HepG2 (cell line): ENCODE results near the gene DIS3L2. TPM values are rescaled to one million over a fixed set of nuclear protein-coding genes. Genes with fewer than 3 reads are reported as not detected.

ENCODE experiments used
- CREM ChIP-seq, 2 experiments: sonication (generic) in 1 of 2; formaldehyde crosslinking in 1 of 2; IDR thresholded peaks; 2 replicates each; pipeline versions ENCODE4 v1.4.0 to v1.6.1; 2016 to 2020; ENCODE audit warnings: antibody characterized with exemption in 1 of 2, mild to moderate bottlenecking in 1 of 2, missing genetic modification reagents in 1 of 2
- DNMT1 ChIP-seq: sonication (generic); formaldehyde crosslinking; IDR thresholded peaks from 2 replicates; pipeline ENCODE4 v1.5.1; 2020; ENCODE audit warnings: mild to moderate bottlenecking, missing genetic modification reagents
- HNRNPK ChIP-seq: fragments of 200-400 bp; formaldehyde crosslinking; IDR thresholded peaks from 2 replicates; pipeline ENCODE4 v1.6.1; 2018; ENCODE audit warnings: low read length, low read depth, moderate library complexity, mild to moderate bottlenecking; ENCODE audit not compliant: poor library complexity, severe bottlenecking
- JUND ChIP-seq: sonication (generic); formaldehyde crosslinking; IDR thresholded peaks from 2 replicates; pipeline ENCODE4 v1.8.0; 2022; ENCODE audit warnings: mild to moderate bottlenecking, missing genetic modification reagents
- MTF1 ChIP-seq: sonication (generic); formaldehyde crosslinking; IDR thresholded peaks from 2 replicates; pipeline ENCODE4 v1.5.0; 2020; ENCODE audit warnings: missing genetic modification reagents
- NR2F1 ChIP-seq, 2 experiments: fragments of 450-650 bp in 1 of 2; formaldehyde crosslinking in 1 of 2; IDR thresholded peaks; 2 replicates each; pipeline versions ENCODE4 v1.5.0 to v1.6.1; 2016 to 2020; ENCODE audit warnings: mild to moderate bottlenecking in 1 of 2, missing compliant biosample characterization in 1 of 2, missing genetic modification reagents in 1 of 2, moderate library complexity in 1 of 2
- PRMT3 ChIP-seq: sonication (generic); formaldehyde crosslinking; IDR thresholded peaks from 2 replicates; pipeline ENCODE4 v1.8.1; 2022; ENCODE audit warnings: low read depth, mild to moderate bottlenecking, moderate library complexity, missing genetic modification reagents, borderline replicate concordance
- ZNF274 ChIP-seq: sonication (generic); formaldehyde crosslinking; IDR thresholded peaks from 2 replicates; pipeline ENCODE4 v1.5.1; 2020; ENCODE audit warnings: mild to moderate bottlenecking, missing genetic modification reagents
- ZNF333 ChIP-seq: sonication (generic); formaldehyde crosslinking; IDR thresholded peaks from 2 replicates; pipeline ENCODE4 v1.4.0; 2020; ENCODE audit warnings: mild to moderate bottlenecking, missing genetic modification reagents, borderline replicate concordance
- ZNF556 ChIP-seq: sonication (generic); formaldehyde crosslinking; IDR thresholded peaks from 2 replicates; pipeline ENCODE4 v1.4.0; 2020; ENCODE audit warnings: mild to moderate bottlenecking, missing genetic modification reagents, borderline replicate concordance
- ZNF563 ChIP-seq: sonication (generic); formaldehyde crosslinking; IDR thresholded peaks from 2 replicates; pipeline ENCODE4 v1.8.0; 2022; ENCODE audit warnings: mild to moderate bottlenecking, moderate library complexity, missing genetic modification reagents
- ZNF850 ChIP-seq: sonication (generic); formaldehyde crosslinking; conservative IDR thresholded peaks from 2 replicates; pipeline ENCODE4 v1.9.0; 2021; ENCODE audit warnings: mild to moderate bottlenecking, missing genetic modification reagents
- polyA plus RNA-seq, 8 experiments: library from polyadenylated mRNA; depleted of rRNA in 3 of 8; stranded (reverse) in 7 of 8; unstranded in 1 of 8; fragments of >200 nt; fragmentation: Illumina TruSeq in 4 of 8; extraction: Trizol in 4 of 8; gene quantifications; 2 replicates each; pipeline versions ENCODE4 v1.2.1 to v1.2.3, GENCODE V29; 2011 to 2016; ENCODE audit warnings: low read depth in 4 of 8, missing spikeins in 1 of 8, mixed read lengths in 1 of 8; ENCODE audit not compliant: insufficient read depth in 1 of 8
- total RNA-seq, 5 experiments: library from RNA; depleted of rRNA; stranded (reverse); fragments of >200 nt; fragmentation: Illumina TruSeq; extraction: Trizol; gene quantifications; 2 replicates each; pipeline ENCODE4 v1.2.3, GENCODE V29; 2016; ENCODE audit warnings: low read depth in 1 of 5
- TF ChIP-seq, protein P1 (sequence below): sonication (generic); formaldehyde crosslinking; IDR thresholded peaks from 2 replicates; pipeline ENCODE4 v1.8.1; 2023; ENCODE audit warnings: missing genetic modification reagents, inconsistent platforms, borderline replicate concordance
- TF ChIP-seq, protein P2 (sequence below): sonication (generic); formaldehyde crosslinking; IDR thresholded peaks from 2 replicates; pipeline ENCODE4 v1.5.0; 2020; ENCODE audit warnings: mild to moderate bottlenecking, missing genetic modification reagents, moderate library complexity
- TF ChIP-seq, protein P3 (sequence below): IDR thresholded peaks from 2 replicates; pipeline ENCODE4 v1.6.1; 2016; ENCODE audit warnings: mild to moderate bottlenecking
- TF ChIP-seq, protein P4 (sequence below): sonication (generic); formaldehyde crosslinking; IDR thresholded peaks from 2 replicates; pipeline ENCODE4 v1.4.0; 2020; ENCODE audit warnings: missing genetic modification reagents
- TF ChIP-seq, protein P5 (sequence below): IDR thresholded peaks from 2 replicates; pipeline ENCODE4 v1.6.1; 2016; ENCODE audit warnings: low read depth, control low read depth
- TF ChIP-seq, protein P6 (sequence below): sonication (generic); formaldehyde crosslinking; IDR thresholded peaks from 2 replicates; pipeline ENCODE4 v1.5.0; 2020; ENCODE audit warnings: missing genetic modification reagents

DIS3L2 gene
- total and polyA plus RNA-seq, 2 of the 13 experiments (the other 11 are each of a cell fraction or from before 2014, with no cell fraction given): 7.0 to 23.9 TPM

DNA sequence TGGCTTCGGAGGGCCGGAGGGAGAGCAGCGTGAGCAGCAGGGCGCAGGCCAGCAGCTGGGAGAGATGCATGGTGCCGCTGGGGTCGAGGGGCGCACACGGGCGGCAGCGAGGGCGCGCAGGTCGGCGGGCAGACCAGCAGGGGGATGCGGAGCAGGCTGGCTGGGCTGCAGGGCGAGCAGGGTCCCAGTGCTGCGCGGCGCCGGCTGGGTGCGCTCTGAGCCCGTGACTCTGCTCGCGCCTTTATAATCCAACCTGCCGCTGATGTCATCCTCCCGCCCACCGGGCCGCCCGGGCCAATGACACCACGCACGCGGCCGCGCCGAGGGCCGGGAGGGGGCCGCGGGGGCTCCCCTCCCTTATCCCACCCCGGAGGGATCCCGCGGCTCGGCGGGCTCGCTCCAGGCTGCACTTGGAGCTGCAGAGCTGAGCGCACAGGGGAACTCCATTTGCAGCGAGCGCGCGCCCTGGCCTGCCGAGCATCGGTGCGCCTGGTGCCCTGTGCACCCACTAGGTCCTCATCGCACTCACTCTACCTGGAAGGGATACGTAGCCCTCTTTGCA lies 35.3 kb upstream of the DIS3L2 start, which contains the start of gene NPPC (continued):
- TF ChIP-seq, protein P1, sequence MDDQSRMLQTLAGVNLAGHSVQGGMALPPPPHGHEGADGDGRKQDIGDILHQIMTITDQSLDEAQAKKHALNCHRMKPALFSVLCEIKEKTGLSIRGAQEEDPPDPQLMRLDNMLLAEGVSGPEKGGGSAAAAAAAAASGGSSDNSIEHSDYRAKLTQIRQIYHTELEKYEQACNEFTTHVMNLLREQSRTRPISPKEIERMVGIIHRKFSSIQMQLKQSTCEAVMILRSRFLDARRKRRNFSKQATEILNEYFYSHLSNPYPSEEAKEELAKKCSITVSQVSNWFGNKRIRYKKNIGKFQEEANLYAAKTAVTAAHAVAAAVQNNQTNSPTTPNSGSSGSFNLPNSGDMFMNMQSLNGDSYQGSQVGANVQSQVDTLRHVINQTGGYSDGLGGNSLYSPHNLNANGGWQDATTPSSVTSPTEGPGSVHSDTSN (CRISPR knock-in tag): no peak
- TF ChIP-seq PRMT3 (CRISPR knock-in tag) (no peak; the same call in 1 of the 2 replicates), MTF1 (CRISPR knock-in tag) (no peak), DNMT1 (peak; percentile 85; the same call in 1 of the 2 replicates), ZNF333 (CRISPR knock-in tag) (0 out of 2 replicates have a peak, but pooled peaks have one; percentile 70), ZNF274 (CRISPR knock-in tag) (peak; percentile 55), ZNF563 (CRISPR knock-in tag) (peak; percentile 80; the same call in 1 of the 2 replicates), NR2F1 (CRISPR knock-in tag; IDR thresholded peaks at IDR 0.05) (no peak), ZNF850 (CRISPR knock-in tag) (no peak), CREM (IDR thresholded peaks at IDR 0.05) (no peak), CREM (CRISPR knock-in tag; IDR thresholded peaks at IDR 0.05) (no peak), ZNF556 (CRISPR knock-in tag) (no peak), HNRNPK (peak; percentile 42), JUND (CRISPR knock-in tag) (no peak)
- TF ChIP-seq, protein P2, sequence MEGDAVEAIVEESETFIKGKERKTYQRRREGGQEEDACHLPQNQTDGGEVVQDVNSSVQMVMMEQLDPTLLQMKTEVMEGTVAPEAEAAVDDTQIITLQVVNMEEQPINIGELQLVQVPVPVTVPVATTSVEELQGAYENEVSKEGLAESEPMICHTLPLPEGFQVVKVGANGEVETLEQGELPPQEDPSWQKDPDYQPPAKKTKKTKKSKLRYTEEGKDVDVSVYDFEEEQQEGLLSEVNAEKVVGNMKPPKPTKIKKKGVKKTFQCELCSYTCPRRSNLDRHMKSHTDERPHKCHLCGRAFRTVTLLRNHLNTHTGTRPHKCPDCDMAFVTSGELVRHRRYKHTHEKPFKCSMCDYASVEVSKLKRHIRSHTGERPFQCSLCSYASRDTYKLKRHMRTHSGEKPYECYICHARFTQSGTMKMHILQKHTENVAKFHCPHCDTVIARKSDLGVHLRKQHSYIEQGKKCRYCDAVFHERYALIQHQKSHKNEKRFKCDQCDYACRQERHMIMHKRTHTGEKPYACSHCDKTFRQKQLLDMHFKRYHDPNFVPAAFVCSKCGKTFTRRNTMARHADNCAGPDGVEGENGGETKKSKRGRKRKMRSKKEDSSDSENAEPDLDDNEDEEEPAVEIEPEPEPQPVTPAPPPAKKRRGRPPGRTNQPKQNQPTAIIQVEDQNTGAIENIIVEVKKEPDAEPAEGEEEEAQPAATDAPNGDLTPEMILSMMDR (CRISPR knock-in tag): peak; percentile 77
- TF ChIP-seq, protein P3, sequence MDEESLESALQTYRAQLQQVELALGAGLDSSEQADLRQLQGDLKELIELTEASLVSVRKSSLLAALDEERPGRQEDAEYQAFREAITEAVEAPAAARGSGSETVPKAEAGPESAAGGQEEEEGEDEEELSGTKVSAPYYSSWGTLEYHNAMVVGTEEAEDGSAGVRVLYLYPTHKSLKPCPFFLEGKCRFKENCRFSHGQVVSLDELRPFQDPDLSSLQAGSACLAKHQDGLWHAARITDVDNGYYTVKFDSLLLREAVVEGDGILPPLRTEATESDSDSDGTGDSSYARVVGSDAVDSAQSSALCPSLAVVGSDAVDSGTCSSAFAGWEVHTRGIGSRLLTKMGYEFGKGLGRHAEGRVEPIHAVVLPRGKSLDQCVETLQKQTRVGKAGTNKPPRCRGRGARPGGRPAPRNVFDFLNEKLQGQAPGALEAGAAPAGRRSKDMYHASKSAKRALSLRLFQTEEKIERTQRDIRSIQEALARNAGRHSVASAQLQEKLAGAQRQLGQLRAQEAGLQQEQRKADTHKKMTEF (CRISPR knock-in tag): no peak; the same call in 1 of the 2 replicates
- TF ChIP-seq, protein P4, sequence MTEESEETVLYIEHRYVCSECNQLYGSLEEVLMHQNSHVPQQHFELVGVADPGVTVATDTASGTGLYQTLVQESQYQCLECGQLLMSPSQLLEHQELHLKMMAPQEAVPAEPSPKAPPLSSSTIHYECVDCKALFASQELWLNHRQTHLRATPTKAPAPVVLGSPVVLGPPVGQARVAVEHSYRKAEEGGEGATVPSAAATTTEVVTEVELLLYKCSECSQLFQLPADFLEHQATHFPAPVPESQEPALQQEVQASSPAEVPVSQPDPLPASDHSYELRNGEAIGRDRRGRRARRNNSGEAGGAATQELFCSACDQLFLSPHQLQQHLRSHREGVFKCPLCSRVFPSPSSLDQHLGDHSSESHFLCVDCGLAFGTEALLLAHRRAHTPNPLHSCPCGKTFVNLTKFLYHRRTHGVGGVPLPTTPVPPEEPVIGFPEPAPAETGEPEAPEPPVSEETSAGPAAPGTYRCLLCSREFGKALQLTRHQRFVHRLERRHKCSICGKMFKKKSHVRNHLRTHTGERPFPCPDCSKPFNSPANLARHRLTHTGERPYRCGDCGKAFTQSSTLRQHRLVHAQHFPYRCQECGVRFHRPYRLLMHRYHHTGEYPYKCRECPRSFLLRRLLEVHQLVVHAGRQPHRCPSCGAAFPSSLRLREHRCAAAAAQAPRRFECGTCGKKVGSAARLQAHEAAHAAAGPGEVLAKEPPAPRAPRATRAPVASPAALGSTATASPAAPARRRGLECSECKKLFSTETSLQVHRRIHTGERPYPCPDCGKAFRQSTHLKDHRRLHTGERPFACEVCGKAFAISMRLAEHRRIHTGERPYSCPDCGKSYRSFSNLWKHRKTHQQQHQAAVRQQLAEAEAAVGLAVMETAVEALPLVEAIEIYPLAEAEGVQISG (CRISPR knock-in tag): peak; percentile 30; the same call in 1 of the 2 replicates
- TF ChIP-seq, protein P5, sequence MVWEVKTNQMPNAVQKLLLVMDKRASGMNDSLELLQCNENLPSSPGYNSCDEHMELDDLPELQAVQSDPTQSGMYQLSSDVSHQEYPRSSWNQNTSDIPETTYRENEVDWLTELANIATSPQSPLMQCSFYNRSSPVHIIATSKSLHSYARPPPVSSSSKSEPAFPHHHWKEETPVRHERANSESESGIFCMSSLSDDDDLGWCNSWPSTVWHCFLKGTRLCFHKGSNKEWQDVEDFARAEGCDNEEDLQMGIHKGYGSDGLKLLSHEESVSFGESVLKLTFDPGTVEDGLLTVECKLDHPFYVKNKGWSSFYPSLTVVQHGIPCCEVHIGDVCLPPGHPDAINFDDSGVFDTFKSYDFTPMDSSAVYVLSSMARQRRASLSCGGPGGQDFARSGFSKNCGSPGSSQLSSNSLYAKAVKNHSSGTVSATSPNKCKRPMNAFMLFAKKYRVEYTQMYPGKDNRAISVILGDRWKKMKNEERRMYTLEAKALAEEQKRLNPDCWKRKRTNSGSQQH (CRISPR knock-in tag): no peak
- TF ChIP-seq, protein P6, sequence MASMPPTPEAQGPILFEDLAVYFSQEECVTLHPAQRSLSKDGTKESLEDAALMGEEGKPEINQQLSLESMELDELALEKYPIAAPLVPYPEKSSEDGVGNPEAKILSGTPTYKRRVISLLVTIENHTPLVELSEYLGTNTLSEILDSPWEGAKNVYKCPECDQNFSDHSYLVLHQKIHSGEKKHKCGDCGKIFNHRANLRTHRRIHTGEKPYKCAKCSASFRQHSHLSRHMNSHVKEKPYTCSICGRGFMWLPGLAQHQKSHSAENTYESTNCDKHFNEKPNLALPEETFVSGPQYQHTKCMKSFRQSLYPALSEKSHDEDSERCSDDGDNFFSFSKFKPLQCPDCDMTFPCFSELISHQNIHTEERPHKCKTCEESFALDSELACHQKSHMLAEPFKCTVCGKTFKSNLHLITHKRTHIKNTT (CRISPR knock-in tag): no peak
